Skeletal muscle satellite cell (primary cell): ENCODE data around the gene CLEC16A.

Experiments used
- H3K27me3 ChIP-seq: 2 replicates; pipeline ENCODE4 v1.7.0; 2013; ENCODE audit warnings: low read length; ENCODE audit not compliant: control insufficient read depth, insufficient read depth
- H3K36me3 ChIP-seq: 2 replicates; pipeline ENCODE4 v1.7.0; 2013; ENCODE audit warnings: mild to moderate bottlenecking, control low read depth, low read length; ENCODE audit not compliant: insufficient read depth
- H3K4me1 ChIP-seq: 2 replicates; pipeline ENCODE4 v1.7.0; 2013; ENCODE audit warnings: low read length; ENCODE audit not compliant: control insufficient read depth, insufficient read depth
- H3K4me2 ChIP-seq: 2 replicates; pipeline ENCODE4 v1.7.0; 2013; ENCODE audit warnings: mild to moderate bottlenecking, low read length
- H3K4me3 ChIP-seq: 2 replicates; pipeline ENCODE4 v1.7.0; 2013; ENCODE audit warnings: low read length
- H3K9ac ChIP-seq: 2 replicates; pipeline ENCODE4 v1.7.0; 2013; ENCODE audit warnings: mild to moderate bottlenecking, low read depth, low read length, moderate library complexity
- H3K9me3 ChIP-seq: replicated peaks from 2 replicates; pipeline ENCODE4 v1.7.0; 2013; ENCODE audit warnings: mild to moderate bottlenecking, control low read depth, low read length

CLEC16A gene

DNA sequence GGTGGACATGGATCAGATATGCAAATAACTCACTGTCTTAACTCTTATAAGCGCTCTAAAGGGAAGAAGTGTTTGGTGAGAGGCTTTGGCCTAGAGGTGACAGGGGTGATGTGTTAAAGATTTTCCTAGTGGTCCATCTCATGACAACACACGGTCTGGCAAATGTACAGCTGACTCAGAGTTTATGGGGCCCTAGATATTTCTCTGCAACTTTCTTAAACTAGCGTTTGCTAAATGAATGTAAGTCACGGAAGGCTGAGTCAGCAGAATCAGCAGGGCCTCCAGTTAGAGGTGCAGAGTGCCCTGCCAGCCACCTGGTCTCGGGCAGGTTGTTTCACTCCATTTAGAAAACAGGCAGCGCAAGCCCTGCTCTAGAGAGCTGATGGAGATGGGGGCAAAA lies 40.1 kb downstream of the CLEC16A start:
- no peaks in the 10 kb centered on the region for H3K9me3 ChIP-seq
- H3K9ac ChIP-seq, result no peak overlapping the region
- H3K27me3 ChIP-seq, result no peaks in the 10 kb centered on the region
- peaks cover 2% of the 10 kb centered on the region for H3K4me1 ChIP-seq
- peaks cover 32% of the 10 kb centered on the region for H3K36me3 ChIP-seq
- H3K4me2 ChIP-seq, result no peak overlapping the region
- H3K4me3 ChIP-seq, result no peak overlapping the region

GRCh38 chr16:10987361-10988163 lies 43.2 kb downstream of the CLEC16A start:
- H3K9me3 ChIP-seq, result no peaks in the 10 kb centered on the region
- H3K4me1 ChIP-seq, result peaks cover 16% of the 10 kb centered on the region
- H3K27me3 ChIP-seq, result no peaks in the 10 kb centered on the region
- no peak overlapping the region for H3K4me3 ChIP-seq
- H3K9ac ChIP-seq, result no peak overlapping the region
- no peak overlapping the region for H3K4me2 ChIP-seq
- H3K36me3 ChIP-seq, result peaks cover 18% of the 10 kb centered on the region

DNA sequence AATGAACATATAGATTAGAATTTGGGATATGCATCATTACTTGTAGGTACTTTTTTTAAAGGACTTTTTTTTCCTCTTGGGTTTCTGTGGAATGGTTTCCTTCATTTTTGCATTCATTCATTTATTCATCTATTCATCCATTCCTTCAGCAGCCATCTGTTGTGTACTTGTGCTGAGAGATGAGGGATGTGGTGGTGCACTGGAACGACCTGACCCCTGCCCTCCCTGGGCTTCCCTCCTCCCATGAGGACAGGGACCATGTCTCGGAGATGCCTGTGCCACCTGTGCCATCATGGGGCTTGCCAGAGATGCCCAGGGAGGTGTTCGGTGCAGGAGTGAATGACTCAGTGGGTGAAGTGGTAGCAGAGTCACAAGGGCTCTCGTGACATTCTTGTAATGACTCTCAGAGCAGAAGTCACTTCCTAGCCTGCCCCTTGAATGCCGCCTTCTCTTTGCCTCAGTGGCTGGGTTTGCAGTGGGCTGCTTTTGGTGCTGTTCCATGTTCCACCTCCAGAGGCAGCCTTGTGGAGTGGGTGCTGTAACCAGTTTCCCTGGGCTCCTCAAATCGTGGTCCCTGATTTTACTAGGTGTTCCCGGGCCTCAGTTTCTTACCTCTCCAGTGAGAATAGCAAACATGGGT lies 43.9 kb downstream of the CLEC16A start:
- no peak overlapping the region for H3K4me2 ChIP-seq
- H3K27me3 ChIP-seq, result no peaks in the 10 kb centered on the region
- H3K36me3 ChIP-seq, result peaks cover 10% of the 10 kb centered on the region
- H3K4me1 ChIP-seq, result peaks cover 23% of the 10 kb centered on the region
- H3K9ac ChIP-seq, result no peak overlapping the region
- H3K9me3 ChIP-seq, result no peaks in the 10 kb centered on the region
- H3K4me3 ChIP-seq, result no peak overlapping the region

DNA sequence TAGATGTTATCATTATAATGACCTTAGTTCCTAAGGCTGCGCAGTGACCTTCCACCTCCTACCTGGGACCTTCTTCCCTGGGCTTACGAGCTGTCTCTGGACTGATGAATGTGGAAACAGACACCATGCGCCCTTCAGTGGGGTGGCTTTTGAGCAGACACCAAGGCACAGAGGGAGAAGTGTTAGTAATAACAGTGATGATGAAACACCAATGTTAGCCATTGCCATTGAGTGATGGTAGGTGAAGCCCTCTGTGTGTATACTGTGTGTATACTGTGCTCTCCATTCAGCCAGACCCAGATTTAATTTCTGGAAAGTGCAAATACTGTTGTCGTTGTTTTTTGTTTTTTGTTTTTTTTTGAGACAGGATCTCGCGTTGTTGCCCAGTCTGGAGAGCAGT lies 44.5 kb downstream of the CLEC16A start:
- Histone ChIP-seq H3K4me3 (no peak overlapping the region), H3K9me3 (no peaks in the 10 kb centered on the region), H3K27me3 (no peaks in the 10 kb centered on the region), H3K9ac (no peak overlapping the region), H3K36me3 (peaks cover 8% of the 10 kb centered on the region), H3K4me1 (peaks cover 29% of the 10 kb centered on the region), H3K4me2 (no peak overlapping the region)

GRCh38 chr16:10989559-10989958 lies 45.2 kb downstream of the CLEC16A start:
- Histone ChIP-seq H3K4me3 (no peak overlapping the region), H3K9me3 (no peaks in the 10 kb centered on the region), H3K36me3 (peaks cover 15% of the 10 kb centered on the region), H3K4me2 (no peak overlapping the region), H3K4me1 (peaks cover 29% of the 10 kb centered on the region), H3K9ac (no peak overlapping the region), H3K27me3 (no peaks in the 10 kb centered on the region)

DNA sequence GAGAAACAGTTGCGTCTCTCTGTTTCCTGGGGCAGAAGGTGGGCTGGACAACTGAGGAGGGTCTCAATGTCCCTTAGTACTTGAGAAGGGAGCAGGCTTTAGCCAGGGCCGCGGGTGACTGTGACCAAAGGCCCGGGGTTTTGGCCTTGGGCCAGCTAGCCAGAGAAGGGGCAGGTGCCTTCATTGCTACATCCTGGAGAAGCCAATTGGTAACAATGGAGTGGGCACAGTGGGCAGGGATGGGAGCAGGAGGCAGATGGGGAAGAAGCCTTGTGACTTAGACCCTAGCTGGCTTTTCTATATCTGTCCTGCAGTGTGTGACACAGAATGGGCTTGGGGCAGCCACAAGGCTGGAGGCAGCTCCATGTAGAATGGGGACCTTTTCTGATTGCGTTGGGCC lies 46.0 kb downstream of the CLEC16A start:
- Histone ChIP-seq H3K4me2 (no peak overlapping the region), H3K27me3 (no peaks in the 10 kb centered on the region), H3K9ac (no peak overlapping the region), H3K4me1 (peaks cover 27% of the 10 kb centered on the region), H3K9me3 (no peaks in the 10 kb centered on the region), H3K36me3 (peaks cover 22% of the 10 kb centered on the region), H3K4me3 (no peak overlapping the region)

DNA sequence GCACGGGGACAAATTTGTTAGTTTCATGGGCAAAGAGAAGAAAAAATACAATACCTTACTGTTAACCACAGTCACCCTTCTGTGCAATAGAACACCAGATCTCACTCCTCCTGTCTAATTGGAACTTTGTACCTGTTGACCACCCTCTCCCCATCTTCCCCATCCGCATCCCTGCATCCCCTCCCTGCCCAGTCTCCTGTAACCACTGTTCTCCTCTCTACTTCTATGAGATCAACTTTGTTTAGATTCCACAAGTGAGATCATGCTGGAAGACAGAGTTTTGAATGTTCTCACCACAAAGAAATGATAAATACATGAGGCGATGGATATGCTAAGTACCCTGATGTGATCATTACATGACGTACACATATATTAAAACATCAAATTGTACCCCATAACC lies 47.7 kb downstream of the CLEC16A start:
- H3K36me3 ChIP-seq, result peaks cover 30% of the 10 kb centered on the region
- H3K4me3 ChIP-seq, result peak overlapping the region; percentile 33
- H3K9ac ChIP-seq, result peak overlapping the region; percentile 36
- H3K4me1 ChIP-seq, result peaks cover 27% of the 10 kb centered on the region
- H3K27me3 ChIP-seq, result no peaks in the 10 kb centered on the region
- peak overlapping the region; percentile 61 for H3K4me2 ChIP-seq
- no peaks in the 10 kb centered on the region for H3K9me3 ChIP-seq

DNA sequence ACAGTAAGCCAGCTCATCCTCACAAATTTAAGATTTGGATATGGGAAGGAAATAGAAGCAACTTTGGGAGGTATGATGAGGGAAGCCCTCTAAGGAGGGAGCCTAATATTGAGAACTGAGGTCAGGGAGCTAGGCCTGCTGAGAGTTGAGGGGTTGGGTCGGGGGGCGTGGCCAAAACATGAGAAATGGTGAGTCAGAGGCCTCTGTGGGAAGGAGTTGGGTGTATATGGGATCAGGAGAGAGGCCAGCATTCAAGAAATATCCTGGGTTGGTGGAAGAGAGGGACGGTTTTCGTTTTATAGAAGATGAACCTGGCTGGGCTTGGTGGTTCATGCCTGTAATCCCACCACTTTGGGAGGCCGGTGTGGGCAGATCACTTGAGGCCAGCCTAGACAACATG lies 48.4 kb downstream of the CLEC16A start:
- Histone ChIP-seq H3K4me3 (peak overlapping the region; percentile 9), H3K4me2 (peak overlapping the region; percentile 56), H3K9ac (peak overlapping the region; percentile 36), H3K4me1 (peaks cover 27% of the 10 kb centered on the region), H3K27me3 (no peaks in the 10 kb centered on the region), H3K36me3 (peaks cover 32% of the 10 kb centered on the region), H3K9me3 (no peaks in the 10 kb centered on the region)

- Histone ChIP-seq H3K36me3 (peaks cover 35% of the 10 kb centered on the region), H3K4me1 (peaks cover 27% of the 10 kb centered on the region), H3K4me2 (no peak overlapping the region), H3K4me3 (no peak overlapping the region), H3K27me3 (no peaks in the 10 kb centered on the region), H3K9ac (no peak overlapping the region), H3K9me3 (no peaks in the 10 kb centered on the region)
Measured at GRCh38 chr16:10993649-10994048, 49.3 kb downstream of the CLEC16A start.

- Histone ChIP-seq H3K4me3 (no peak overlapping the region), H3K27me3 (no peaks in the 10 kb centered on the region), H3K4me1 (peaks cover 27% of the 10 kb centered on the region), H3K9ac (no peak overlapping the region), H3K9me3 (no peaks in the 10 kb centered on the region), H3K4me2 (no peak overlapping the region), H3K36me3 (peaks cover 35% of the 10 kb centered on the region)
Measured at GRCh38 chr16:10994571-10994970, 50.2 kb downstream of the CLEC16A start.

DNA sequence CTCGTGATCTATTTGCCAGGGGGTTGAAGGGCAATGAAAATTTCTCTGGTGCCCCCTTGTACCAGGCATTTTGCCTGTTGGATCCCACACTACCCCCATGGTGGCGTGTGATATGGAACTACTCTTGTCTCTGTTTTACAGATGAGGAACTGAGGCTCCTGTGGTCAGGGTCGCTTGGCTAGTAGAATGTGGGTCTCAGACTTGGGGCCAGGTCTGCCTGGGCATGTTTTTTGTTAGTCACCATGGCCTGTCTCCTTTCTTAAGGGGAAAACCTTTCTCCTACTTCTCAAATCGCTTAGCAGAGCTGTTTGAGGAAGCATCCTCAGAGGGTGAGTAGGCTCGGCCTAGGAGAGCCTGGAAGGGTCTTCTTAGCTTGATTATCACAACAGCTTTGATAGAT lies 51.2 kb downstream of the CLEC16A start:
- Histone ChIP-seq H3K9ac (no peak overlapping the region), H3K4me2 (no peak overlapping the region), H3K36me3 (peaks cover 32% of the 10 kb centered on the region), H3K27me3 (no peaks in the 10 kb centered on the region), H3K4me3 (no peak overlapping the region), H3K4me1 (peaks cover 27% of the 10 kb centered on the region), H3K9me3 (no peaks in the 10 kb centered on the region)

DNA sequence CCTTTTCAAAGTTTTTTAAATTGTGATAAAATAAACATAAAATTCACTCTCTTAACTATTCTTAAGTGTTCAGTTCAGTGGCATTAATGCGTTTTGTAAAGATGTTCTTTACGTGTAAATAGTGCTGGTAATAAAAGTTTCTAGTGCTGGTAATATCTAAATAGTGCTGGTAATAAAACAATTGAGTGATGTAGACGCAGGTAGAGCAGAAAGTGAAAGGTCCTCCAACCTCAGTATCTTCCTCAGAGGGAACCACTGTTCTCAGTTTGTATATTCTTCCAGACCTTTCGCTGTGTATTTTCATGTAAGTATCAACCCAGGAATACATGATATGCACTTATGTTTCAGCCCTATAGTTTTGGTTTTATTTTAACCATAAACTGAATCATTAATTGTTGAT lies 53.1 kb downstream of the CLEC16A start:
- H3K9me3 ChIP-seq, result no peaks in the 10 kb centered on the region
- H3K36me3 ChIP-seq, result peaks cover 28% of the 10 kb centered on the region
- no peak overlapping the region for H3K4me3 ChIP-seq
- H3K4me1 ChIP-seq, result peaks cover 14% of the 10 kb centered on the region
- no peak overlapping the region for H3K4me2 ChIP-seq
- H3K27me3 ChIP-seq, result no peaks in the 10 kb centered on the region
- H3K9ac ChIP-seq, result no peak overlapping the region
